ENCODE measurements around the gene EYA2.

GRCh38 chr20:46895906-46896242 is 1.2 kb downstream of the EYA2 start:
- TF ChIP-seq CTCF (IDR thresholded peaks at IDR 0.05) (no peak), EZH2 (IDR thresholded peaks at IDR 0.05; ENCODE audit: borderline replicate concordance, insufficient read depth, low read depth, low read length, poor library complexity, severe bottlenecking) (no peak)

Data from B cell (primary cell).